NT2/D1 (cell line): ENCODE measurements around the gene CRB2.

Experiments
- DNase-seq: peaks from one replicate; pipeline ENCODE4 v3.0.0-alpha.2; 2011; ENCODE audit warnings: low read depth, low spot score
- H3K27me3 ChIP-seq: 2 replicates; pipeline ENCODE4 v1.6.0; 2011; ENCODE audit warnings: mild to moderate bottlenecking; ENCODE audit not compliant: insufficient read length, insufficient read depth
- H3K36me3 ChIP-seq: 2 replicates; pipeline ENCODE4 v1.6.1; 2011; ENCODE audit warnings: mild to moderate bottlenecking, low read length, mixed read lengths; ENCODE audit not compliant: insufficient read depth, insufficient read length
- H3K4me1 ChIP-seq: 2 replicates; pipeline ENCODE4 v1.5.1; 2011; ENCODE audit not compliant: insufficient read depth, insufficient read length
- H3K4me3 ChIP-seq: 2 replicates; pipeline ENCODE4 v1.5.1; 2011; ENCODE audit warnings: low read depth; ENCODE audit not compliant: insufficient read length
- H3K9ac ChIP-seq: 2 replicates; pipeline ENCODE4 v1.6.0; 2011; ENCODE audit warnings: low read depth; ENCODE audit not compliant: insufficient read length
- H3K9me3 ChIP-seq: 2 replicates; pipeline ENCODE4 v1.5.1; 2011; ENCODE audit warnings: mild to moderate bottlenecking, low read length; ENCODE audit not compliant: insufficient read depth
- SUZ12 ChIP-seq: IDR thresholded peaks from 2 replicates; pipeline ENCODE4 v1.6.1; 2011; ENCODE audit not compliant: insufficient read length, insufficient read depth; ENCODE audit errors: extremely low read depth
- YY1 ChIP-seq: IDR thresholded peaks from 2 replicates; pipeline ENCODE4 v1.6.1; 2011; ENCODE audit not compliant: insufficient read length, insufficient read depth
- ZNF274 ChIP-seq: IDR thresholded peaks from 2 replicates; pipeline ENCODE4 v1.6.1; 2011; ENCODE audit warnings: mild to moderate bottlenecking, low read depth, low read length

The CRB2 gene

DNA sequence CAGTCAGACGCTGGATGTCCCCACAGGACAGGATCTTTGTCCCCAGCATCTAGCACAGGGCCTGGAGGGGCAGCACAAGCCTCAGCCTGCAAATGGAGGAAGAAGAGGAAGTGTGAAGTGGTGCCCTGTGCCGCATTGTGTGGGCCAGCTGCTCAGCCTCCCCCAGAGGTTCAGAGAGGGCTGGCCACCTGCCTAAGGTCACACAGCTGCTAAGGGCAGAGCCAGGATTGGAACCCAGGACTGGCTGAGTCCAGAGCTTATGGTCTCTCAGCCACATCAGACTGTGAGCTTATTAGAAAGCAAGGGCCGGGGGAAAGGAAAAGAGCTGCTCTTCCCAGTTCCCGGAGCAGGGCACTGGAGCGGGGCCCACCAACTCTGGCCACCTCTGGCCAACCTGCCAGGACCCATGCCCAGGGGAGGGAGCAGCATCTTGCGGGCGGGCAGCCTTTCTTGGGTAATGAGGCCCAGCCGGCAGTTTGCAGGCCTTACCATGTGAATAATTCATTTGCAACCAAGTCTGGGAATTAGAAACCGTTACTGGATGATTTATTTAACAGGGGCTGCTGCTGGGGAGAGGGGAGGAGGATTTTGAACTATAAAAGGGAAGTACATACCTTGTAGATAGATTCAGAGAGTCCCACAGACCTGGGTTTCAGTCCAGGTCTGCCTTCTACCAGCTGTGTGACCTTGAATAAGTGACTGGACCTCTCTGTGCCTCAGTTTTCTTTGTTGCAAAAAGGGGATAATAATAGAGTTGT lies 11.6 kb upstream of the CRB2 start:
- no peaks in the 10 kb centered on the region for H3K36me3 ChIP-seq
- H3K9ac ChIP-seq, result no peak overlapping the region
- no peak for DNase-seq
- H3K27me3 ChIP-seq, result no peaks in the 10 kb centered on the region
- no peaks in the 10 kb centered on the region for H3K9me3 ChIP-seq
- no peak for TF ChIP-seq ZNF274
- H3K4me1 ChIP-seq, result peaks cover 11% of the 10 kb centered on the region
- no peak overlapping the region for H3K4me3 ChIP-seq

DNA sequence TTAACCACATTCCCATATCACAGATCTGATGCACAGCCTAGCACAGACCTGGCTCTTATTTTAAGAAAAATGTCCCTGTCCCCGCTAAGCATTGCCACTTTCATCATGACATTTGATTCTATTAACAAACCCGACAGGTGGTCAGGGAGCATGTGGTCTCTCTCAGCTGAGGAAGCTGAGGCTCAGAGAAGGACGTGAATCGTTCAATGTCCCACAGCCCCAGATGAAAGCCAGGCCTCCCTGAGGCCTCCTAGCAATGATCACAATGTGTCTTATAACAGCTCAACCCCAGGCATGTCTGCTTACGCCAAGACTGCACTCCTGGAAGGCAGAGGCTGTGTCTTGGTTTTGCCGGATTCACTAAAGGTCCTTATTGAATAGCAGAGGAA lies 10.4 kb upstream of the CRB2 start:
- H3K9me3 ChIP-seq, result no peaks in the 10 kb centered on the region
- TF ChIP-seq YY1 (no peak), ZNF274 (no peak), SUZ12 (no peak)
- H3K36me3 ChIP-seq, result no peaks in the 10 kb centered on the region
- H3K9ac ChIP-seq, result no peak overlapping the region
- DNase-seq, result no peak
- no peak overlapping the region for H3K4me3 ChIP-seq
- H3K4me1 ChIP-seq, result peaks cover 2% of the 10 kb centered on the region
- no peaks in the 10 kb centered on the region for H3K27me3 ChIP-seq

DNA sequence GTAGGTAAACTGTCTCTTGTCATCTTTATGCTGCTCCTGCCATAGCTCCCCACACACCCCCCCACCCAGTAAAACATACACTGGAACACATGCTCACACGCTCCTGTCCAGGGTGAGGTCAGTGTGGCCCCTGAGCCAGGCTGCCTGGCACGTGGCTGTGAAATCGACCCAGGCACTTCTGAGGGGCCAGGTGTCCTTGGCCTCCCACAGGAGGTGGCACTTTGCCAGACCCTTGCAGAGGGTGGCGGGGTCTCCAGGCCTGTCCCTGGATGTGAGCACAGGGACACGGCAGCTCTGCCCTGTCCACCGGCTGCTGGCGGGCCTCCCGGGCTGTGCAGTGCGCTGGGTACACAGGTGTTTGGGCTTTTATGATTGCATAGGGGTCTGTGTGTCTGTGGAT lies 10.0 kb upstream of the CRB2 start:
- no peak for TF ChIP-seq YY1
- no peak for TF ChIP-seq ZNF274
- TF ChIP-seq SUZ12, result no peak
- H3K9ac ChIP-seq, result no peak overlapping the region
- no peaks in the 10 kb centered on the region for H3K9me3 ChIP-seq
- peaks cover 2% of the 10 kb centered on the region for H3K4me1 ChIP-seq
- H3K36me3 ChIP-seq, result no peaks in the 10 kb centered on the region
- H3K27me3 ChIP-seq, result no peaks in the 10 kb centered on the region
- H3K4me3 ChIP-seq, result no peak overlapping the region
- DNase-seq, result no peak

DNA sequence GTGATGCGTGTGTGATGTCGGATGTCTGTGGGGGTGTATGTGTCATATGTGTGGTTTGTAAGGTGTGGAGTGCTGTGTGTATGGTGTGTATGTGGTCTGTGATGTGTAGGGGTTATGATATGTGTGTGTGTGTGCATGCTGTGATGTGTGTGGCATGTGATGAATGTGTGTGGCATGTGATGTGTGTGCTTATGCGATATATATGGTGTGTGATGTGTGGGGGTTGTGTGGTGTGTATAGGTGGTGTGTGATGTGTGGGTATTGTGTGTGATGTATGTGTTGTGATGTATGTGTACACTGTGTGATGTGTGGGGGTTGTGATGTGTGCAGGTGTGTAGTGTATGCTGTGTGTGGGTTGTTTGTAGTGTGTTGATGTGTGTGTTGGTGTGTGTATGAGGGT lies 9.2 kb upstream of the CRB2 start:
- H3K9me3 ChIP-seq, result no peaks in the 10 kb centered on the region
- H3K4me3 ChIP-seq, result no peak overlapping the region
- no peak for DNase-seq
- no peaks in the 10 kb centered on the region for H3K36me3 ChIP-seq
- no peak overlapping the region for H3K9ac ChIP-seq
- H3K4me1 ChIP-seq, result peaks cover 2% of the 10 kb centered on the region
- TF ChIP-seq YY1, result no peak
- no peaks in the 10 kb centered on the region for H3K27me3 ChIP-seq

DNA sequence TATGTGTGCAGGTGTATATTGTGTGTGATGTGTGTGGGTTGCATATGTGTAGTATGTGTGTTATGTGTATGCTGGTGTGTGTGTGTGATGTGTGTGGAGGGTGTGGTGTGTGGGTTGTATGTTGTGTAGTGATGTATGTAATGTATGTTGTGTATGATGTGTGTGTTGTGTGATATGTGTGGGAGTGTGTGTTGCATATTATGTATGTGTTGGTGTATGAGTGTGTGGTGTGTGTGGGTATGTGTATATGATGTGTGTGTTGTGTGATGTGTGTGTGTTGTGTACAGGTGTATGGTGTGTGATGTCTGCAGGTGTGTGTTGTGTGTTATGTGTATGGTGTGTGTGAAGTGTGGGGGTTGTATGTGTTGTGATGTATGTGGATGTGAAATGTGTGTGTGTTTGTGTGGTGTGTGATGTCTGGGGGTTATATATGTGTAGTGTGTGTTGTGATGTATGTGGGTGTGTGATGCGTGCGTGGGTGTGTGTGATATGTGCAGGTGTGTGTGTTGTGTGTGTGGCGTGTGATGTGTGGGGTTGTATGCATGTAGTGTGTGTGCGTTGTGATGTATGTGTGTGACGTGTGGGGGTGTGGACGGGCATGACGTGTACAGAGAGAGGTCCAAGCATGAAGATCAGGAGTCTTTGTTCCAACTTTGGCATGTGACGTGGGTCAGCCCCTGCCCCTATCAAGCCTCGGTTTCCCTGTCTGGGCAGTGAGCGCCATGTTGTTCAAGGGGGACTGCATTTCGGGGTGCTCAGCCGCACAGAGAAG lies 8.5 kb upstream of the CRB2 start:
- Histone ChIP-seq H3K9me3 (no peaks in the 10 kb centered on the region), H3K36me3 (no peaks in the 10 kb centered on the region), H3K9ac (no peak overlapping the region), H3K27me3 (no peaks in the 10 kb centered on the region), H3K4me1 (peaks cover 2% of the 10 kb centered on the region), H3K4me3 (no peak overlapping the region)
- TF ChIP-seq YY1 (no peak), ZNF274 (no peak), SUZ12 (no peak)
- no peak for DNase-seq

DNA sequence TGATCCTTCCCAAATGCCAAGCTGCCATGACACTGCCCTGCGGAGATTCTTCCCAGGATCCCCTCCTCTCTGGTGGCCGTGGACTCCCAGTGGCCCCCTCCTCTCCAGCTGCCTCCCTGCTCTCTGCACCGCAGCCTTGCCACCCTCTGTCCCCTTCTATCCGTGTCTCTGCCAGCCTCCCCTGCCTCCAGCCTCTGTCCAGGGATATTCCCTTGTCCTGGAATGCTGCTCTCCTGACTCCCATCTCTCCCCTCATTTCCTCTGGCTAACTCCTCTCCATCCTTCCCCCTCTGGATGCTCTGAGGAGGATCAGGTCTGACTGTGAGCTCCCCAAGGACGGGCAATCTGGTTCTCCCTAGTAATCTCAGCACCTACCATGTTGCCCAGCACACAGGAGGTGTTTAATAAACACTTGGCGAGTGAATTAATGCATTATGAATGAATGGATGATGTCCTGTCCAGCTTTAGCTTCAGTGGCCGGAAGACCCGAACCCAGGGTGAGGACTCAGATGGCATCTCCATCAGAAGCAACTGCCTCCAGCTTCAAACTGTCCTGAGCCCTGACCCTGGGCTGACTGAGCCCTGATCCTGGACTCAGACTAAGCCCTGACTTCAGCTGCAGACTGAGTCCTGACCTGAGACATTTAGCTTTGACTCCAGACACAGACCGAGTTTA lies 7.5 kb upstream of the CRB2 start:
- Histone ChIP-seq H3K9me3 (no peaks in the 10 kb centered on the region), H3K4me3 (no peak overlapping the region), H3K9ac (no peak overlapping the region), H3K4me1 (peaks cover 2% of the 10 kb centered on the region), H3K27me3 (peaks cover 5% of the 10 kb centered on the region), H3K36me3 (no peaks in the 10 kb centered on the region)
- TF ChIP-seq ZNF274 (no peak), SUZ12 (no peak)
- DNase-seq, result no peak

DNA sequence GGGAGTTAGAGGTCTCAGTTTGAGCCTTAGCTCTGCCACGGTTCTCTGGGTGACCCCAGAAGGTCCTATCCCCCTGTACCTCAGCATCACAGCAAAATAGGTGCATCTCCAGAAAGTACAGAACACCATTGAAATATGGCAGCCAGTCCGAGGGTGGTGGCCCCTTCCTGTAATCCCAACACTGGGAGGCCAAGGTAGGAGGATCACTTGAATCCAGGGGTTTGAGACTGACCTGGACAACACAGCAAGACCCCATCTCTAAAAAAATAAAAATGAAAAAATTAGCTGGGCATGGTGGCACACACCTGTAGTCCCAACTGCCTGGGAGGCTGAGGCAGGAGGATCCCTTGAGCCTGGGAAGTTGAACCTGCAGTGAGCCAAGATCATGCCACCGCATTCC lies 7.0 kb upstream of the CRB2 start:
- TF ChIP-seq YY1 (no peak), ZNF274 (no peak), SUZ12 (no peak)
- Histone ChIP-seq H3K4me1 (peaks cover 2% of the 10 kb centered on the region), H3K9me3 (no peaks in the 10 kb centered on the region), H3K4me3 (no peak overlapping the region), H3K27me3 (peaks cover 8% of the 10 kb centered on the region), H3K9ac (no peak overlapping the region), H3K36me3 (no peaks in the 10 kb centered on the region)
- DNase-seq, result no peak
